ENCODE data around the gene SELPLG. TPM values are rescaled to one million over a fixed set of nuclear protein-coding genes. Genes with fewer than 3 reads are reported as not detected.

Gene SELPLG
- total RNA-seq, 1 donor from 2014 or later: 0.51 TPM

DNA sequence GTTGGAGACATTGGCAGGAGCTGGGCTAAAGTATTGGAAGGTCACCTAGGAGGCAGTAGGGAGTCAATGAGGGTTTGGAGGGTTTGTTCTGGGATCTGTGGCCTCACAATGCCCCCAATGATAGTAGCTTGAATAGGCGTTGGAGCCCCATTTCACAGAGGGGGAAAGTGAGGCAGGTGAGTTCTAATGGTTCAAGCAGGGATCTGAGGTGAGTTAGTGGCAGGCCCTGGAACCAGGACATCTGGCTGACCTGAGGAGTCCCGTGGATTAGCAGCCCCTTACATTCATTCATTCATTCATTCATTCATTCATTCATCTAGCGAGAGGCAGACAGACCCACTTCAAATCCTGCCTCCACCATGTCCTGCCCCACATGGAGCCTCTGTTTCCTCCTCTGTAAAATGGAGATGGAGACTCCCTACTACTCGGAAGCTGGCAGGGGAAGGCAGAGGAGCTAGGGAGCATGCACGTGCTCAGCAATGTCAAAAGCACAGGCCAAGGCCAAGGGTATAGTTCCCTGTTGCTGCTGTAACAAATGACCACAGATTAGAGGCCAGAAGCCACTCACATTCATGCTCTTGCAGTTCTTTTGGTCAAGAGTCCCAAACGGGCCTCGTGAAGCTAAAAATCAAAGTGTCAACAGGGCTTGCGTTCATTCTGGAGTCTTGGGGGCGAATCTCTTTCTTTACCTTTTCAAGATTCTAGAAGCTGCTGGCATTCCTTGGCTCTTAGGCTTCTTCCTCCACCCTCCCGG lies 33.6 kb downstream of the SELPLG start:
- Mint-ChIP-seq H3K9me3 (no peaks in the 10 kb centered on the region), H3K4me1 (peaks cover 7% of the 10 kb centered on the region), H3K27ac (ENCODE audit: unreplicated experiment) (no peak overlapping the region), H3K27me3 (ENCODE audit: low read depth) (peaks cover 5% of the 10 kb centered on the region), H3K36me3 (ENCODE audit: low read depth) (no peaks in the 10 kb centered on the region), H3K4me3 (no peak overlapping the region)
- no peak for TF ChIP-seq CTCF (conservative IDR thresholded peaks at IDR 0.05)
- DNase-seq (ENCODE audit: low read depth, low spot score): no peak

DNA sequence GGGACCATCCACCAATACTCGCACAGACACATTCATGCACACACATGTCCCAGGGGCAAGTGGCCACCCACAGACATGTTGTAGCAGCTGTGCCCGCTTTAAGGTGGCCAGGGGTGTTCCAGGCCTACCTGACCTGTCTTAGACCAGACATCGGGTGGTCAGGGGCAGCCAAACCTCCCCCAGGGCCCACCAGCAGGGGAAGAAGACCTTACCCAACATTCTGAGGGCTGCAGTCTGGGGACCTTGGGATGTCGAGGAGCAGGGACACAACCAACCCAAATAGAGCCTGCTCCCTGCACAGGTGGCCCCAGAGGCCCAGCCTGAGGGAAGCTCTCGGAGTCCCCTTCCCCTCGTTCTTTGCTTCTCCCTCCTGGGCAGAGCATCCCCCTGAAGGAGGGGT lies 34.2 kb downstream of the SELPLG start:
- H3K27ac Mint-ChIP-seq (ENCODE audit: unreplicated experiment): peak overlapping the region; percentile 92

DNA sequence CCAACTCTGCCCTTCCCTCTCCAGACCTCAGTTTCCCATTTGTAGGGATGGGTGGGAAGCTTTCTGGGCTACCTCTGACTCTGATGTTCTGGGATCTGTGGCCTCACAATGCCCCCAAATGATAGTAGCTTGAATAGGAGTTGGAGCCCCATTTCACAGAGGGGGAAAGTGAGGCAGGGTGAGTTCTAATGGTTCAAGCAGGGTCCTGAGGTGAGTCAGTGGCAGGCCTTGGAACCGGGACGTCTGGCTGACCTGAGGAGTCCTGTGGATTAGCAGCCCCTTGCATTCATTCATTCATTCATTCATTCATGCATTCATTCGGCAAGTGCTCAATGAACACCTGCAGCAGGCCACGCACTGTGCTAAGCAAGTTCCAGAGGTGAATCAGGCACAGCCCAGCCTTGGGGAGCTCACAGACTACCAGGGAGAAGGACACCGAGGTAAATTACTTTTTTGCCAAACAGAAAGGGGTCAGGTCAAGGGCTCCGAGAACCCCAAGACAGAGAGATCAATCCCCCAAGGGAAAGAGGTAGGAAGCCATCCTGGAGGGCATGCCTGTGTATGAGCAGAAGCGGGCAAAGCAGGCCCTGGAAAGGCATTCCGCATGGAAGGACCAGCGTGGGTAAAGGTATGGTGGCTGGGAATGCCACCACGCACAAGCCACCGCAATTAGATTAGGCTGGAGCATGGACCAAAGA lies 35.0 kb downstream of the SELPLG start:
- Mint-ChIP-seq H3K27ac (ENCODE audit: unreplicated experiment) (peak overlapping the region; percentile 92), H3K36me3 (ENCODE audit: low read depth) (no peaks in the 10 kb centered on the region), H3K9me3 (no peaks in the 10 kb centered on the region), H3K27me3 (ENCODE audit: low read depth) (no peaks in the 10 kb centered on the region), H3K4me1 (peaks cover 7% of the 10 kb centered on the region), H3K4me3 (no peak overlapping the region)
- DNase-seq (ENCODE audit: low read depth, low spot score): no peak
- TF ChIP-seq CTCF (conservative IDR thresholded peaks at IDR 0.05): no peak

More for the DNA sequence above, 34.2 kb downstream of the SELPLG start:
- no peaks in the 10 kb centered on the region for H3K9me3 Mint-ChIP-seq
- no peaks in the 10 kb centered on the region for H3K27me3 Mint-ChIP-seq (ENCODE audit: low read depth)
- DNase-seq (ENCODE audit: low read depth, low spot score): no peak
- no peak overlapping the region for H3K4me3 Mint-ChIP-seq
- H3K36me3 Mint-ChIP-seq (ENCODE audit: low read depth): no peaks in the 10 kb centered on the region
- peaks cover 7% of the 10 kb centered on the region for H3K4me1 Mint-ChIP-seq
- TF ChIP-seq CTCF (conservative IDR thresholded peaks at IDR 0.05): no peak

DNA sequence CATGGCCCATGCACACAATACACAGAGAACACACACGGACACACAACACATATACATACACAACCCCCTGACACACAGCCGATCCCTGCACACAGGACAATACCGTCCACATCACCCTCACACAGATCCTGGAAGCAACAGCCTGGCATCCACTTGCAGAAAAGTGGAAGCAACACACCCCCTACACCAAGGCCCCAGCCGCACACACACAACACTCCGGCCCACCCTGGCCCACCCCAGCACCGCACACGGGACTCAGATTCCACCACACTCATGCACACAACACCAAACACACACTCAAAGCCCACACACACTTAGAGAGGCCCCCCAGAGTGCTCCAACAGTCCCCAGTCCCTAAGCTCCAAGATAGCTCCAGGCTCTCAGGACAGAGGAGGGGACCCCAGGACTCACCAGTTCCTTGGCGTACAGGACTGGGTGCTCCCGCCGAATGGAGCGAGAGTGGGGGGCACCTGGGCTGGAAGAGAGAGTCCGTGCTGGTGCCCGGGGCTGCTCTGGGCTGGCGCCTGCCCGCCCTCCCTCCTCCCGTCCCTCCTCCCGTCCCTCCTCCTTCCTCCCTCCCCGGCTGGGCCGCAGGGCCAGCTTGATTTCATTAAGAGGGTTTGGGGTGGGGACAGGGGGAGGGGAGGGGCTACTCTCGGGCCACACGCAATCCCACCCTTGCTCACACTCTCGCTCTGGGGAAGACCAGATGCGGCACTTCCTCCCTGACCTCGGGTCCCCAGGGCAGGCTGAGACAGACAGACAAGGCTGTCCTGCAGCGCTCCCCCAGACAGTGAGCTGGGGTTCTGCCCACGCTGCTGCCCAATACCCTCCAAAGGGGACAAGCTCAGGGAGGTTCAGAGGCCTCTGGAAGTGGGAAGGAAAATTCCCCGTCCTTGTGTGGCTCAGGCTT lies 35.9 kb downstream of the SELPLG start, which contains the start of gene TMEM119:
Gene TMEM119 (minus strand): TSS at position 526 of the 913 bp plus-strand sequence. CDS start 5,701 bp downstream, outside the sequence.
- Mint-ChIP-seq H3K4me3 (no peak within 1 kb of the TSS), H3K27me3 (ENCODE audit: low read depth) (no peaks in the 10 kb centered on the region), H3K36me3 (ENCODE audit: low read depth) (no peaks in the 10 kb centered on the region), H3K4me1 (peaks cover 7% of the 10 kb centered on the region), H3K27ac (ENCODE audit: unreplicated experiment) (peak within 1 kb of the TSS; percentile 13), H3K9me3 (no peaks in the 10 kb centered on the region)
- no peak for TF ChIP-seq CTCF (conservative IDR thresholded peaks at IDR 0.05)
- DNase-seq (ENCODE audit: low read depth, low spot score): no peak

- Mint-ChIP-seq H3K9me3 (no peaks in the 10 kb centered on the region), H3K27me3 (ENCODE audit: low read depth) (no peaks in the 10 kb centered on the region), H3K27ac (ENCODE audit: unreplicated experiment) (no peak overlapping the region), H3K36me3 (ENCODE audit: low read depth) (no peaks in the 10 kb centered on the region), H3K4me3 (no peak overlapping the region), H3K4me1 (peaks cover 7% of the 10 kb centered on the region)
- TF ChIP-seq CTCF (conservative IDR thresholded peaks at IDR 0.05): no peak
- no peak for DNase-seq (ENCODE audit: low read depth, low spot score)
Measured at GRCh38 chr12:108596854-108597558, 36.7 kb downstream of the SELPLG start.
